IPS-NIHi11 (cell line): ENCODE data around the gene RBM19.

Experiments
- DNase-seq: peaks from one replicate; pipeline ENCODE4 v3.0.0; 2012; ENCODE audit warnings: mixed read lengths, low spot score

The RBM19 gene

DNA sequence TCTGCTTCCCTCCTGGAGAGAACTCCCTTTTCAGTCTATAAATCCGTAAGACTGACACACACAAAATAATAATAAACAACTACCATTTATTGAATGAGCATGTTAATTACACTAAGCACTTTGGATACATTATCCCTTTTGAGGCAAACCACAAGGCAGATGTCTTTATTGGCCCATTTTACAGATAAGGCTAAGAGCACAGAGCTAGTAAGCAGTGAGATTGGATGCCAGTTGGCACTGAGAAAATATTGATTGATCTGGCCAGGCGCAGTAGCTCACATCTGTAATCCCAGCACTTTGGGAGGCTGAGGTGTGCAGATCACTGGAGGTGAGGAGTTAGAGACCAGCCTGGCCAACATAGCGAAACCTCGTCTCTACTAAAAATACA, 21.9 kb upstream of the RBM19 start:
- no peak for DNase-seq

DNA sequence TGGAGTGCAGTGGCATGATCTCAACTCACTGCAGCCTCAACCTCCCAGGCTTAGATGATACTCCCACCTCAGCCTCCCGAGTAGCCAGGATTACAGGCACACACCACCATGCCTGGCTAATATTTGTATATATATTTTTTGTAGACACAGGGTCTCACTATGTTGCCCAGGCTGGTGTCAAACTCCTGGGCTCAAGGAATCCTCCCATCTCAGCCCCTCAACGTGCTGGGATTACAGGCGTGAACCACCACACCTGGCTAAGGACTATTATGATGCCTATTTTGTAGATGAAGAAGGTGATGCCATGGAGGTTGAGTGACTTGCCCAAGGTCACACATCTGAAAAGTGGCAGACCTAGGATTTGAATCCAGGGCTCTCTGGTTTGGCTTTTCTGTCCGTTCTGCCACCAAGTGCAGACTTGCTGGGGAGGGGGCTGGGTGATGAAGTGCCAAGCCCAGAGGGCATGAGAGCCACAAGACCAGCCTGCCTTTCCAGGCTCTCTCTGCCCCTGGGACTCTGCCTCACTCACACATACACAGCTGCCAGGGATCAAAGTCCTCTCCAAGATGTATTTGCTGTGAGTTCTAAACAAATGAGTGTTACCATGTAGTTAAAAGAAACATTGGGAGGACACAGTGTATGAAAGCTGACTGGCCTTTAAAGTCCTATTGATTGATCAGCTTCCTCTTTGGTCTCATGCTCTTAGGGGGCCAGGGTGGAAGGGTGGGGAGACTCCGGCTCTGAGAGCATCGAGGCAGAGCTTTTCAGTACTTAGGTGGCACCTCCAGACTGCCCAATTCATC, 21.3 kb upstream of the RBM19 start:
- no peak for DNase-seq

DNA sequence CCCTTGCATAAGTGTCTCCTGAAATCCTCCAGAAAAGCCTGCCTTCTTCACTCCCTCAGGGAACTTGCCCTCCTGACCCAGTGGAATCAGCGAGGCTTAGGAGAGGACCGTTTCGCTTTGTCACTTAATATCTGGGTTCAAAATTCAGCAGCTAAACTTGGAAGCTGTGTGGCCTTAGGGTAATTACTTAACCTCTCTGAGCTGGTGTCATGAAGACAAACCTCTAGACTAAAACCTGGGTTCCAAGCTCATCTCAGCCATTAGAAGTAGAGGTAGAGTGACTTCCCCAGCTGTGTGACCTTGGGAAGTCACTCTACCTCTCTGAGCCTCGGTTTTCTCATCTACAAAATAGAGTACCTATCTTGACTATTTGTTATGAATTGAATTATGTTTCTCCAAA, 18.3 kb upstream of the RBM19 start:
- DNase-seq: no peak

DNA sequence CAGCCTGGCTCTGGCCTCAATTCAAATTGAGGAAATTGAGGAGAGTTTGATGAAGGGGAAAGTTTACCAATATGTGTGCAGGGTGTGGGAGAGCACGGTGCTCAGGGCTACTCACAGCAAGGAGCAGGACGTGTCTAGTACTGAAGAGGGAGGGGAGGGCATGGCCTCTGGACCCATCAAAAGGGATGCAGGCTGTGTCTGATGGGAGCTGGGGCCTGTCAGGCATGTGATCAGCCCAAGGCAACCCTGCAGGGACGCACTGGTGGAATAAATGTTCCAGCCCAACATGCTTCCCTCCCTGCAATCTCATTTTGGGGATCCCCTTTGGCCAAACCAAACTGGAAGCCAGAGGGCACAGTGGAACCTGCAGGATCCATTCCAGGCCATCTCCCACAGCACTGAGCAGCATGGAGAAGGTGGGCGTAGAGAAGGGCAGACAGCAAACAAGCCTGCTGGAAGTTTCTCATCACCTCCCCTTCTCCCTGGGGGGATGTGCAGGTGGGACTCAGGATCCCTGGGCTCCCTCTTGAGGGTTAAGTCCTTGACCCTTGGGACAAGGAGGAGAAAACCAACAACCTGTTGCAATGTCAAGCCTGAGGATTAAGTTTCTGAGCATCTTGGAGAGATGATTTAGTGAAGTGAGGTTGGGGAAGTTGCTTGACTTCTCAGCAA, 17.8 kb upstream of the RBM19 start:
- DNase-seq: no peak

- no peak for DNase-seq
Observed at GRCh38 chr12:113983265-113983664, 17.1 kb upstream of the RBM19 start.

DNA sequence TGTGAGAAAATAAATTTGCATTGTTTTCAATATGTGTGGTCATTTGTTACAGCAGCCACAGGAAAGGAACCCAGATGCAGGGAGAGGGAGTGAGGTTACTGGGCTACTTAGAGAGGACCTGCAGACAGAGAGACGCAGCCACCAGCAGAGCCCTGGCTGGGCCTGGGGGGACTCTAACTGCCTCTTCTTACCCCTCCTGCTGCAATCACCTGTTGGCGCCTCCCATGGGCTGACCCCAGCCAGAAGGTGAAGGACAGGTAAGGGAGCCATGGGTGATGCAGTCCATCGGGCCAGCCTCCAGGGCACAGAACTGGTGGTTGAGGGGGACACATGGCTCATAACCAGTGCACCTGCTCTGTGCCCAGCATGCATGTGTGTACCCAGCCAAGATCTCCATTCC, 15.8 kb upstream of the RBM19 start:
- DNase-seq: no peak

- DNase-seq: peak; percentile 69
Observed at GRCh38 chr12:113980537-113981337, 14.6 kb upstream of the RBM19 start.

DNA sequence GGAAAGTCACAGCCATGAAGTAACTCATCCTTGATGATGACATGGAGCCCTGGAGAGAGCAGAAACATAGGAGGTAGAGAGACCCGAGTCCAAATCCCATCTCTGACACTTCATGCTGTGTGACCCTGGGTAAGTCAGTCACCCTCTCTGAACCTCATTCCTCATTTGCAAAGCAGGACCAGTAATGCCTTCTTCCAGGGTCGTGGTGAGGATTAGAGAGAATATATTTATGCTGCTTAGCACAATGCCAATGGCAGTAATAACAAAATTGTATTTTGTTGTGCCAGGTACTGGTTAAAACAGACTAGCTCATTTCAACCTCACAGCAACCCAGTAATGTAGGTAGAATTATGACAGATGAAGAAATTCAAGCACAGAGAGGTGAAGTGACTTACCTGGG, 13.9 kb upstream of the RBM19 start:
- DNase-seq: no peak

GRCh38 chr12:113978080-113978479, 12.0 kb upstream of the RBM19 start:
- DNase-seq: no peak

DNA sequence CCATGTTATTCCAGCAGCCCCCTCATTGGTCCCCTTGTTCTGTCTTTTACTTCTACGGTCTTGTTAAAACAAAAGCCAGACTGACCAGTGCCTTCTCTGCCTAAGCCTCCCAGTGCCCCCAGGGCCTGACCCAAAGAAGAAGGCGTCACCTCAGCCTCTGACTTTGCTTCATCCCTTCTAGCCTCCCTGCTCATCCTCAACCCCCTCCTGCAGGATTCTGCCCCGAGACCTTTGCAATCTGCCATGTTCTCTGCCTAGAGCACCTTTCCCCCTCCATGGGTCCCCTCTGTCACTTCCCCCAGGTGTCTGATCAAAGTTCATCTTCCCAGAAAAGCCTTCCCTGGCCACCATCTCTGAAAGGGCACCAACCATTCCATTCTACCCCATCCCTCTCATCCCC, 7.9 kb upstream of the RBM19 start:
- no peak for DNase-seq

DNA sequence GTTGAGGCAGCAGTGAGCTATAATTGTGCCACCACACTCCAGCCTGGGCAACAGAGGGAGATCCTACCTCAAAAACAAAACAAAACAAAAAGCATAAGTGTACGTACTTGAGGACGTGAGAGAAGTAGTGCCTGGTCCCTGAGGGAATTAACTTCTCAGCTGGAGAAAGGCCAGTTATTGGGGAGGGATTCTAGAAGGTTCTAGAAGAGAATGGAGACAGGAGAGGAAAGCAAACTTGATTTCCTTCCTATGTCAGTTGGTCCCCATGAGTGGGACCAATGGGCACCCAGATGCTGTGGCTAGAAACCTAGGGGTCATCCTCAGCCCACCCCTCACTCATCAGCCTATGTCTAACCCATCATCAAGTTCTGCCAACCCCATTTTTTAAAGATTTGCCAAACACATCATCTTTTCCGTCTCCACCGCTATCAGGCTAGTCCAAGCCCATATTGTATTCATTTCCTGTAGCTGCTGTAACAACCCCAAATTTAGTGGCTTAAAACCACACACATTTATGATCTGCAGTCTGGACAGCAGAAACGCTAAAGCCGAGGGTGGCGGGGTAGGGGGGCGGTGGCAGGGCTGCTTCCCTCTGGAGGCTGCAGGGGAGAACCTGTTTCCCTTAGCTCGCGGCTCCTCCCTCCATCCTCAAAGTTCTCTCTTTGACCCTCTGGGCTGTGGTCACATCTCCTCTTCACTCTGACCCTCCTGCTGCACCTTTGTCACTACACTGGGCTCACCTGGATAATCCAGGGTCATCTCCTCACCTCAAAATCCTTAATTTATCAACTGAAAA, 7.2 kb upstream of the RBM19 start:
- no peak for DNase-seq

DNA sequence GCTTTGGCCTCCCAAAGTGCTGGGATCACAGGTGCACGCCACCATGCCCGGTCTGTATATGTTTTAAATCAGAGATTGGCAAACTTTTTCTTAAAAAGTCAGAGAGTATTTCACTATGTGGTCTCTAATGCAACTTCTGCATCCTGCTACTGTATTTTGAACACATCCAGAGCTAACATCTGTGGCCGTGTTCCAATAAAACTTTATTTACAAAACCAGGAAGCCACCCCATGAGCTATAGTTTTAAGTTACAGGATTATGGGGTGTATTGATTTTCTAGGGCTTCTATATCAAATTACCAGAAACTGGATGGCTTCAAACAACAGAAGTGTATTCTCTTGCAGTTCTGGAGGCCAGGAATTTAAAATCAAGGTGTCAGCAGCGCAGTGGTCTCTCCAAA, 5.3 kb upstream of the RBM19 start:
- DNase-seq: no peak

GRCh38 chr12:113970211-113970610, 4.1 kb upstream of the RBM19 start:
- DNase-seq: no peak

GRCh38 chr12:113967368-113967767, 1.2 kb upstream of the RBM19 start:
- DNase-seq: no peak

DNA sequence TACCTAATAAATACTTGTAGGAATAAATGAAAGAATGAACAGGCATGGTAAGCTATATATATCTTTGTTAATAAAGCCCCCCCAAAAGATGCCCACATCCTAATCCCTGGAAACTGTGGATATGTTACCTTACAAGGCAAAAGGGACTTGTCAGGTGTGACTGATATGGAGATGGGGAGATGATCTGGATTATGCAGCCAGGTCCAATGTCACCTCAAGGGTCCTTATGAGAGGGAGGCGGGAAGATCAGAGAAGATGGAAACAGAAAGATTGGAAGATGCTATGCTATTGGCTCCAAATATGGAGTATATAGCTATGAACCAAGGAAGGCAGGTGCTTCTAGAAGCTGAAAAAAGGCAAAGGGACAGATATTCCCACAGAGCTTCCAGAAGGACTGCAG, 3.4 kb downstream of the RBM19 start:
- DNase-seq: no peak

DNA sequence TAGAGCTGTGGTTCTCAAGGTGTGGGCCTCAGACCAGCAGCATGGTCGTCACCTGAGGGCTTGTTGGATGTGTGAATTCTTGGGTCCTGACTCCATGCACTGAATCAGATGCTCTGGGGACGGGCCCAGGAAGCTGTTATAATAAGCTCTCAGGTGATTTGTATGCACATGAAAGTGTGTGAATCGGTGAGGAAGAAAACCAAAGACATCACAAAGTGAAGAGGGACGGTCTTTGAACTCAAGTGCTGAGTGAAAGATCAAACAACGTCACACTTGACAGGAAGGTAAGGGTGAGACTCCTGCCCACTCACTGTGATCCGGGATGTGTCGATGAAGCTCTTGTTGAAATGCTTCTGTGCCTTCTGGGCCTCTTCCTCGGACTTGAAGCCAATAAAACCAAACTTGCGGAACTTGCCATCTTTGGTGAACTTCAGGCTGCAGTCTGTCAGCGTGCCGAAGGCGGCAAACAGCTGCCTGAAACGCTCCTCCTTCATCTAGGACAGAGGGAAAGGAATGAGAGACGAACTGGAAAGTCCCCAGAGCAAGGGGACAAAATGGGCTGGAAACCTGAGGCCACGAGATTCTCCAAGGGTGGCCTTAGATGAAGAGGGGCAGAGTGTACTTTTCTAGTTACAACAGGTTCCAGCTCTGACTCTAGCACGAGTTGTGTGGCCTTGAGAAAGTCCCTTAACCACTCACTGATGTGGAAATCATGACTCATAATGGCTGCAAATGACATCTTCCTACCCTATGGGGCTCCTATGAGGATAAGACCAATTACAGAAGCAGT, 4.0 kb downstream of the RBM19 start:
- no peak for DNase-seq

DNA sequence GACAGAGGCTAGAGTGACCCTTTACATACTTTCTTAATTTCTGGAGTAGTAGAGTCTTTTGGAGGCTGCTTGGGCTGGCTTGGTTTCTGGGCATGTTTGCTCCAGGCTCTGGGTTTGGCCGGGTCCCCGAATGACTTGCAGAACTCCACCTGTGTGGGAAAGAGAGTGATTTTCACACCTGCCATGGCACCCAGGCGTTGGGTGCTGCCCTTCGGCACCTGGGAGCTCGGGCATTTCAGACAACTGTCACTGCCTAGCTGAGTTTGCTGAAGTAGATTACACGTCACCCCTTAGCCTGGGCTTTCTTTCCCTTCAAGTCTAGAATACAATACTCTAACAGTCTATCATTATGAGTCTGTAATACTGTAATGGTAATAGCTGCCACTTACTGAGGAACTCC, 6.1 kb downstream of the RBM19 start:
- DNase-seq: no peak

DNA sequence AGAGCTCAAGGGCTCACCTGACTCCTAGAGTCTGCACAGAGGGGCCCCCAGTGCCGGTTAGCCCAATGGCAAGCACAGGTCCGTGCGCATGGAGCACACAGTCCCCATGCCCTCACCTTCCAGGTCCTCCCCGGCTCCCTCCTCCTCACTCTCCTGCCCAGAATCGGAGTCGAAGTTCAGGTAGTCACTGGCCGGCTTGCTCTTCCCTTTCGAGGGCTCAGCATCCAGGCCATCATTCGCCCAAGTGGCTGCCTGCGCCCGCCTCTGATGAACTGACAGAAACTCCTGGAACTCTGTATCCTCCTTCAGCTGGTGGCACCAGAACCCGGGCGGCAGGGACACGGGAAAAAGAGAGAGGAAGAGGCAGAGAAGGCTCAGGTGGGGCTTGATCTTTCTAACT, 7.0 kb downstream of the RBM19 start:
- DNase-seq: no peak

GRCh38 chr12:113958108-113958507, 8.0 kb downstream of the RBM19 start:
- no peak for DNase-seq

GRCh38 chr12:113957627-113958026, 8.5 kb downstream of the RBM19 start:
- no peak for DNase-seq
